Small intestine (tissue), 7 donors: Measurements from ENCODE around the gene MLLT11. TPM values are rescaled to one million over a fixed set of nuclear protein-coding genes. Genes with fewer than 3 reads are reported as not detected.

ENCODE experiments used
- DNase-seq, 2 donors: peaks; one replicate each; pipeline versions ENCODE4 v3.0.0 to v3.0.0-alpha.2; 2013
- FAIRE-seq: peaks from 2 replicates; lab custom pipeline; 2012; peaks lifted over from hg19 to GRCh38; lab: Jason Lieb, UNC
- H3K27ac ChIP-seq, 3 donors: one replicate each; pipeline ENCODE4 v1.5.1; 2013; ENCODE audit warnings: low read length in 2 of 3, mild to moderate bottlenecking in 2 of 3, control low read depth in 1 of 3, inconsistent platforms in 1 of 3, low read depth in 1 of 3, moderate library complexity in 1 of 3
- H3K27me3 ChIP-seq, 3 donors: one replicate each; pipeline ENCODE4 v1.6.1; 2013; ENCODE audit warnings: low read length in 3 of 3, inconsistent platforms in 1 of 3; ENCODE audit not compliant: control insufficient read depth in 3 of 3, insufficient read depth in 3 of 3
- H3K36me3 ChIP-seq, 3 donors: one replicate each; pipeline ENCODE4 v1.6.1; 2013; ENCODE audit warnings: low read length in 3 of 3, inconsistent platforms in 1 of 3, low read depth in 1 of 3, mild to moderate bottlenecking in 1 of 3, moderate library complexity in 1 of 3; ENCODE audit not compliant: control insufficient read depth in 3 of 3, insufficient read depth in 2 of 3
- H3K4me1 ChIP-seq, 3 donors: one replicate each; pipeline ENCODE4 v1.6.1; 2013; ENCODE audit warnings: low read length in 2 of 3, inconsistent platforms in 1 of 3, low read depth in 1 of 3, mild to moderate bottlenecking in 1 of 3, moderate library complexity in 1 of 3; ENCODE audit not compliant: control insufficient read depth in 3 of 3, insufficient read depth in 2 of 3
- H3K4me3 ChIP-seq, 3 donors: one replicate each; pipeline ENCODE4 v1.5.1; 2013; ENCODE audit warnings: low read length in 3 of 3, control low read depth in 1 of 3, inconsistent platforms in 1 of 3, low read depth in 1 of 3, mild to moderate bottlenecking in 1 of 3, moderate library complexity in 1 of 3
- H3K9me3 ChIP-seq, 2 donors: one replicate each; pipeline ENCODE4 v1.6.1; 2013; ENCODE audit warnings: low read depth in 1 of 2, low read length in 1 of 2; ENCODE audit not compliant: control insufficient read depth in 2 of 2, insufficient read depth in 1 of 2
- WGBS, 3 donors: extraction: QIAGEN DNeasy Blood & Tissue Kit; methylation state at CpG; one replicate each; pipeline ENCODE4 v1.1.7; 2013; 5-methylcytosine and 5-hydroxymethylcytosine counted together
- polyA plus RNA-seq, 4 donors: library from polyadenylated mRNA; stranded (reverse) in 3 of 4; unstranded in 1 of 4; fragments of 200-250 nt in 3 of 4; fragments of 120-200 nt in 1 of 4; gene quantifications; one replicate each; pipeline versions ENCODE4 v1.2.1 to v1.2.3, GENCODE V29; 2013
- donor health status: healthy with polysubstance abuse.
- donor health status: control.
- donor health status: control.
- donor health status: Bipolar disorder and iron deficiency.
- donor health status: healthy.

The MLLT11 gene
- polyA plus RNA-seq, 4 donors, result 0.22 to 5.5 (median 2.4) TPM

- Histone ChIP-seq H3K36me3 (peaks cover 0 to 58% (median 14%) of the 10 kb centered on the region in 3 donors), H3K27me3 (no peaks in the 10 kb centered on the region), H3K9me3 (no peaks in the 10 kb centered on the region), H3K27ac (no peak overlapping the region), H3K4me1 (no peaks in the 10 kb centered on the region), H3K4me3 (no peak overlapping the region)
- no peak for FAIRE-seq
- DNase-seq, result no peak
- 98 to 100% (median 98%) methylated on average over 8 of the region's 8 CpGs for WGBS, 3 donors
Observed at GRCh38 chr1:151032164-151032563, 28.0 kb upstream of the MLLT11 start.

GRCh38 chr1:151035167-151035566, 25.0 kb upstream of the MLLT11 start:
- no peak for DNase-seq
- no peaks in the 10 kb centered on the region for H3K27me3 ChIP-seq
- H3K4me1 ChIP-seq, result no peaks in the 10 kb centered on the region
- FAIRE-seq, result no peak
- no peak overlapping the region for H3K4me3 ChIP-seq
- WGBS, 3 donors, result 86 to 93% (median 92%) methylated on average over 3 of the region's 3 CpGs
- peaks cover 0 to 37% (median 12%) of the 10 kb centered on the region in 3 donors for H3K36me3 ChIP-seq
- no peaks in the 10 kb centered on the region for H3K9me3 ChIP-seq
- no peak overlapping the region for H3K27ac ChIP-seq

- H3K4me3 ChIP-seq, result no peak within 1 kb of the TSS
- peaks cover 0 to 29% (median 9%) of the 10 kb centered on the region in 3 donors for H3K36me3 ChIP-seq
- no peak within 1 kb of the TSS for H3K27ac ChIP-seq
- FAIRE-seq (no peak), DNase-seq (no peak)
- H3K4me1 ChIP-seq, result no peaks in the 10 kb centered on the region
- no peaks in the 10 kb centered on the region for H3K9me3 ChIP-seq
- 49 to 79% (median 66%) methylated on average over 2 of the region's 2 CpGs for WGBS, 3 donors
- H3K27me3 ChIP-seq, result no peaks in the 10 kb centered on the region
Observed at GRCh38 chr1:151036356-151036755, 23.8 kb upstream of the MLLT11 start, which contains the start of gene BNIPL. BNIPL (plus strand) TSS chr1:151036586; CDS start chr1:151036726, 140 bp downstream.

- WGBS, 3 donors, result 74 to 84% (median 75%) methylated on average over 6 of the region's 6 CpGs
- DNase-seq, result no peak
Observed at GRCh38 chr1:151037032-151037431, 23.2 kb upstream of the MLLT11 start.

GRCh38 chr1:151039521-151039920, 20.7 kb upstream of the MLLT11 start:
- Histone ChIP-seq H3K4me1 (no peaks in the 10 kb centered on the region), H3K9me3 (no peaks in the 10 kb centered on the region), H3K4me3 (no peak overlapping the region), H3K27me3 (no peaks in the 10 kb centered on the region), H3K27ac (no peak overlapping the region), H3K36me3 (peaks cover 0 to 14% (median 5%) of the 10 kb centered on the region in 3 donors)
- no peak for DNase-seq
- WGBS, 3 donors, result 93 to 96% (median 94%) methylated on average over 3 of the region's 3 CpGs
- no peak for FAIRE-seq

More at GRCh38 chr1:151037032-151037431, 23.2 kb upstream of the MLLT11 start:
- Histone ChIP-seq H3K36me3 (peaks cover 0 to 26% (median 9%) of the 10 kb centered on the region in 3 donors), H3K4me3 (no peak overlapping the region), H3K27ac (no peak overlapping the region), H3K9me3 (no peaks in the 10 kb centered on the region), H3K4me1 (no peaks in the 10 kb centered on the region), H3K27me3 (no peaks in the 10 kb centered on the region)
- no peak for FAIRE-seq

GRCh38 chr1:151043163-151043562, 17.0 kb upstream of the MLLT11 start:
- H3K27me3 ChIP-seq, result no peaks in the 10 kb centered on the region
- H3K4me3 ChIP-seq, result no peak overlapping the region
- no peaks in the 10 kb centered on the region for H3K9me3 ChIP-seq
- peaks cover 0 to 5% (median 2%) of the 10 kb centered on the region in 3 donors for H3K36me3 ChIP-seq
- 88 to 100% (median 95%) methylated on average over 1 of the region's 1 CpG for WGBS, 3 donors
- peaks cover 0 to 6% (median 0%) of the 10 kb centered on the region in 3 donors for H3K4me1 ChIP-seq
- DNase-seq (no peak), FAIRE-seq (no peak)
- no peak overlapping the region for H3K27ac ChIP-seq

- peak within 1 kb of the TSS; percentile 12 to 87 (median 83) for H3K27ac ChIP-seq
- no peaks in the 10 kb centered on the region for H3K9me3 ChIP-seq
- H3K36me3 ChIP-seq, result peaks cover under 1 to 10% (median 4%) of the 10 kb centered on the region in 3 donors
- H3K4me3 ChIP-seq, result peak within 1 kb of the TSS; percentile 51 to 82 (median 62)
- 0 to 1% (median 1%) methylated on average over 21 to 29 of the region's 29 CpGs for WGBS, 3 donors
- H3K4me1 ChIP-seq, result peaks cover 0 to 10% (median 2%) of the 10 kb centered on the region in 3 donors
- DNase-seq (peak; percentile 58 to 87), FAIRE-seq (no peak)
- H3K27me3 ChIP-seq, result no peaks in the 10 kb centered on the region
Observed at GRCh38 chr1:151047591-151047924, 12.6 kb upstream of the MLLT11 start, which contains the start of gene C1orf56. C1orf56 (plus strand) TSS chr1:151047751; CDS start chr1:151047848, 97 bp downstream.

- peaks cover 0 to 10% (median 2%) of the 10 kb centered on the region in 3 donors for H3K4me1 ChIP-seq
- peak; percentile 62 to 81 for DNase-seq
- no peak for FAIRE-seq
- 0 to 1% (median 0%) methylated on average over 45 to 48 of the region's 48 CpGs for WGBS, 3 donors
- H3K9me3 ChIP-seq, result no peaks in the 10 kb centered on the region
- H3K4me3 ChIP-seq, result peak overlapping the region; percentile 51 to 82 (median 62)
- H3K27ac ChIP-seq, result peak overlapping the region; percentile 12 to 87 (median 83)
- H3K36me3 ChIP-seq, result peaks cover 3 to 12% (median 5%) of the 10 kb centered on the region in 3 donors
- H3K27me3 ChIP-seq, result no peaks in the 10 kb centered on the region
Observed at GRCh38 chr1:151047925-151048644, 12.1 kb upstream of the MLLT11 start.
